Neural progenitor cell (in vitro differentiated cells): ENCODE data around the gene MATN1. TPM values are rescaled to one million over a fixed set of nuclear protein-coding genes. Genes with fewer than 3 reads are reported as not detected.

Experiments used
- DNase-seq: peaks from one replicate; pipeline ENCODE4 v3.0.0-alpha.2; 2016; ENCODE audit warnings: low spot score
- H2AFZ ChIP-seq: fragments of 200-600 bp; sonication (generic); replicated peaks from 2 replicates; pipeline ENCODE4 v1.6.1; 2016; ENCODE audit warnings: antibody characterized with exemption
- H3F3A ChIP-seq: fragments of 200-600 bp; sonication (generic); 2 replicates; pipeline ENCODE4 v1.6.1; 2016; ENCODE audit warnings: antibody characterized with exemption, low read depth
- H3K27ac ChIP-seq: fragments of 200-600 bp; sonication (generic); 2 replicates; pipeline ENCODE4 v1.5.1; 2016; ENCODE audit warnings: mild to moderate bottlenecking
- H3K27me3 ChIP-seq: fragments of 200-600 bp; sonication (generic); 2 replicates; pipeline ENCODE4 v1.6.1; 2016; ENCODE audit warnings: mild to moderate bottlenecking, moderate library complexity
- H3K36me3 ChIP-seq: fragments of 200-600 bp; sonication (generic); 2 replicates; pipeline ENCODE4 v1.5.1; 2016
- H3K4me1 ChIP-seq: fragments of 200-600 bp; sonication (generic); 2 replicates; pipeline ENCODE4 v1.6.1; 2016; ENCODE audit warnings: mixed run types
- H3K4me2 ChIP-seq: fragments of 200-600 bp; sonication (generic); 2 replicates; pipeline ENCODE4 v1.6.1; 2016
- H3K4me3 ChIP-seq: fragments of 200-600 bp; sonication (generic); 2 replicates; pipeline ENCODE4 v1.5.1; 2016
- H3K79me2 ChIP-seq: fragments of 200-600 bp; sonication (generic); 2 replicates; pipeline ENCODE4 v1.6.1; 2016; ENCODE audit warnings: low read depth
- H3K9ac ChIP-seq: fragments of 200-600 bp; sonication (generic); 2 replicates; pipeline ENCODE4 v1.6.1; 2016
- H3K9me3 ChIP-seq: fragments of 200-600 bp; sonication (generic); 2 replicates; pipeline ENCODE4 v1.5.1; 2016; ENCODE audit warnings: low read depth
- H4K20me1 ChIP-seq: fragments of 200-600 bp; sonication (generic); 2 replicates; pipeline ENCODE4 v1.6.1; 2016; ENCODE audit warnings: low read depth
- H3K27ac Mint-ChIP-seq: 3 replicates; pipeline ENCODE4 v1.8.0; 2021; ENCODE audit warnings: mixed read lengths
- H3K27me3 Mint-ChIP-seq: 2 replicates; pipeline ENCODE4 v1.8.0; 2022; ENCODE audit warnings: low read depth, mild to moderate bottlenecking, inconsistent platforms, moderate library complexity, mixed read lengths; ENCODE audit not compliant: insufficient read depth
- H3K36me3 Mint-ChIP-seq: 3 replicates; pipeline ENCODE4 v1.8.0; 2021; ENCODE audit warnings: mixed read lengths
- H3K4me1 Mint-ChIP-seq: 3 replicates; pipeline ENCODE4 v1.8.0; 2021; ENCODE audit warnings: mixed read lengths
- H3K4me3 Mint-ChIP-seq: 3 replicates; pipeline ENCODE4 v1.8.0; 2021; ENCODE audit warnings: mild to moderate bottlenecking, moderate library complexity, mixed read lengths
- H3K9me3 Mint-ChIP-seq: 3 replicates; pipeline ENCODE4 v1.8.0; 2020; ENCODE audit warnings: mixed read lengths
- CTCF ChIP-seq: fragments of 200-600 bp; sonication (generic); IDR thresholded peaks from 2 replicates; pipeline ENCODE4 v1.5.1; 2017; ENCODE audit warnings: antibody characterized with exemption, mild to moderate bottlenecking
- EZH2 ChIP-seq: fragments of 200-600 bp; sonication (generic); IDR thresholded peaks from 2 replicates; pipeline ENCODE4 v1.6.1; 2017; ENCODE audit warnings: antibody characterized with exemption, mild to moderate bottlenecking, moderate library complexity
- EZH2phosphoT487 ChIP-seq: fragments of 200-600 bp; sonication (generic); IDR thresholded peaks from 2 replicates; pipeline ENCODE4 v1.6.1; 2017; ENCODE audit warnings: antibody characterized with exemption
- total RNA-seq: library from RNA; depleted of rRNA; stranded (reverse); fragments of >200 nt; gene quantifications from 2 replicates; pipeline ENCODE4 v1.2.3, GENCODE V29; 2015; ENCODE audit warnings: low replicate concordance

MATN1 gene
- total RNA-seq, 1 donor from 2014 or later = not detected

- H3K4me2 ChIP-seq = no peak overlapping the region
- Mint-ChIP-seq H3K4me1 (peaks cover 45% of the 10 kb centered on the region), H3K9me3 (no peaks in the 10 kb centered on the region), H3K27me3 (peaks cover 10% of the 10 kb centered on the region), H3K27ac (no peak overlapping the region), H3K36me3 (no peaks in the 10 kb centered on the region), H3K4me3 (no peak overlapping the region)
- no peak for TF ChIP-seq EZH2
- no peak for TF ChIP-seq CTCF
- no peak for TF ChIP-seq EZH2phosphoT487
- DNase-seq = no peak
- H3K9ac ChIP-seq = no peak overlapping the region
- peaks cover 18% of the 10 kb centered on the region for H3K4me1 ChIP-seq
- no peak overlapping the region for H3K4me3 ChIP-seq
- no peak overlapping the region for H2AFZ ChIP-seq
- no peaks in the 10 kb centered on the region for H3K36me3 ChIP-seq
- no peaks in the 10 kb centered on the region for H4K20me1 ChIP-seq
- H3K27ac ChIP-seq = no peak overlapping the region
- no peaks in the 10 kb centered on the region for H3K27me3 ChIP-seq
- H3F3A ChIP-seq = no peaks in the 10 kb centered on the region
- no peaks in the 10 kb centered on the region for H3K79me2 ChIP-seq
- no peaks in the 10 kb centered on the region for H3K9me3 ChIP-seq
These were observed 59.2 kb downstream of the MATN1 start for GRCh38 chr1:30664103-30664755.

GRCh38 chr1:30663596-30664091 is 59.7 kb downstream of the MATN1 start:
- H3K4me1 ChIP-seq = peaks cover 18% of the 10 kb centered on the region
- no peak overlapping the region for H3K27ac ChIP-seq

GRCh38 chr1:30662291-30662840 is 61.0 kb downstream of the MATN1 start:
- DNase-seq = no peak
- no peaks in the 10 kb centered on the region for H3K36me3 ChIP-seq
- H3K4me1 Mint-ChIP-seq = peaks cover 39% of the 10 kb centered on the region
- no peaks in the 10 kb centered on the region for H3K9me3 Mint-ChIP-seq
- no peak overlapping the region for H3K9ac ChIP-seq
- no peak overlapping the region for H3K4me3 Mint-ChIP-seq
- H3K27ac Mint-ChIP-seq = peak overlapping the region; percentile 18
- no peaks in the 10 kb centered on the region for H3F3A ChIP-seq
- H3K36me3 Mint-ChIP-seq = no peaks in the 10 kb centered on the region
- no peak for TF ChIP-seq CTCF
- no peak for TF ChIP-seq EZH2
- TF ChIP-seq EZH2phosphoT487 = no peak
- no peaks in the 10 kb centered on the region for H4K20me1 ChIP-seq
- no peak overlapping the region for H3K4me3 ChIP-seq
- no peaks in the 10 kb centered on the region for H3K27me3 ChIP-seq
- peaks cover 10% of the 10 kb centered on the region for H3K27me3 Mint-ChIP-seq
- no peak overlapping the region for H2AFZ ChIP-seq
- no peak overlapping the region for H3K27ac ChIP-seq
- peaks cover 12% of the 10 kb centered on the region for H3K4me1 ChIP-seq
- H3K79me2 ChIP-seq = no peaks in the 10 kb centered on the region
- H3K4me2 ChIP-seq = no peak overlapping the region
- no peaks in the 10 kb centered on the region for H3K9me3 ChIP-seq

More at GRCh38 chr1:30663596-30664091, 59.7 kb downstream of the MATN1 start:
- H3K9me3 Mint-ChIP-seq = no peaks in the 10 kb centered on the region
- no peaks in the 10 kb centered on the region for H3K36me3 ChIP-seq
- TF ChIP-seq CTCF = no peak
- TF ChIP-seq EZH2 = no peak
- TF ChIP-seq EZH2phosphoT487 = no peak
- H3K79me2 ChIP-seq = no peaks in the 10 kb centered on the region
- no peaks in the 10 kb centered on the region for H3K27me3 ChIP-seq
- H3K9ac ChIP-seq = no peak overlapping the region
- H3K9me3 ChIP-seq = no peaks in the 10 kb centered on the region
- H3K27ac Mint-ChIP-seq = no peak overlapping the region
- H3K4me3 Mint-ChIP-seq = no peak overlapping the region
- no peak overlapping the region for H3K4me3 ChIP-seq
- peak; percentile 48 for DNase-seq
- H3K27me3 Mint-ChIP-seq = peaks cover 10% of the 10 kb centered on the region
- peak overlapping the region; percentile 16 for H3K4me2 ChIP-seq
- no peaks in the 10 kb centered on the region for H3K36me3 Mint-ChIP-seq
- H4K20me1 ChIP-seq = no peaks in the 10 kb centered on the region
- H2AFZ ChIP-seq = no peak overlapping the region
- peaks cover 45% of the 10 kb centered on the region for H3K4me1 Mint-ChIP-seq
- no peaks in the 10 kb centered on the region for H3F3A ChIP-seq
